Measurements from ENCODE around the gene WNT11. TPM values are rescaled to one million over a fixed set of nuclear protein-coding genes. Genes with fewer than 3 reads are reported as not detected.

The WNT11 gene
- total RNA-seq, 1 donor from 2014 or later = 6.9 TPM

DNA sequence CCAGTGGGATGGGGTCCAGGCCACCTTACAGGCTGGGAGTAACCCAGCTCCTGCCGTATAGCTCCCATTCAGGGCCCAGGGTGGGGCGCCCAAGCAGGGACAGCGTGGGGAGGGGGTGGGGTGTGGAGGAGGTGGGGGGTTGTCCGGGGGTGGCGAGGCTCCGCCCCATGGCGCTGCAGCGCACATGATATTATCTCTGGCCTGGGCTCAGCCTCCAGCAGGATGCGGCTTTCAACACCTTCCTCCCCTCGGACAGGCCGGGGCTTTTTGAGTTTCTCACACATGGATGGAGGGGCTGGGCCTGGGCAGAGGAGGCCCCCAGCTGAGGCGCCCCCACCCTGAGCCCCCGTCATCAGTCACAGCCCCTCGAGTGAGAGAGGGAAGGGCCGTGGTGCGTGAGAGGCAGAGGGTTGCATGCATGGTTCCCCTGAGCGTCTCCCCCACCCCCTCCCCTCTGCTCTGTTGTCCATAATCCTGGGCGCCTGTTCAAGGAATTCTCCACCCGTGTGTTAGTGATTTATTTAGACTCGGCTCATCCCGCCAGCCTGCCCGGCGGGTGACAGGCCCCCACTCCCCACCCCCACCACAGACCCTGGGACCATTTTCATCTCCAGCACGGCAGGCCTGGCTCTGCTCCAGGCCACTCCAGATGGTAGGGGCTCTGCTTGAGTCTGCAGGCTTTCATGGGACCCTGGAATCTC lies 44.9 kb downstream of the WNT11 start:
- H3K36me3 ChIP-seq = no peaks in the 10 kb centered on the region
- TF ChIP-seq POLR2AphosphoS5 (IDR thresholded peaks at IDR 0.05; ENCODE audit: insufficient read depth in 1 of 2, low read depth in 1 of 2) = no peak
- TF ChIP-seq, protein P1, sequence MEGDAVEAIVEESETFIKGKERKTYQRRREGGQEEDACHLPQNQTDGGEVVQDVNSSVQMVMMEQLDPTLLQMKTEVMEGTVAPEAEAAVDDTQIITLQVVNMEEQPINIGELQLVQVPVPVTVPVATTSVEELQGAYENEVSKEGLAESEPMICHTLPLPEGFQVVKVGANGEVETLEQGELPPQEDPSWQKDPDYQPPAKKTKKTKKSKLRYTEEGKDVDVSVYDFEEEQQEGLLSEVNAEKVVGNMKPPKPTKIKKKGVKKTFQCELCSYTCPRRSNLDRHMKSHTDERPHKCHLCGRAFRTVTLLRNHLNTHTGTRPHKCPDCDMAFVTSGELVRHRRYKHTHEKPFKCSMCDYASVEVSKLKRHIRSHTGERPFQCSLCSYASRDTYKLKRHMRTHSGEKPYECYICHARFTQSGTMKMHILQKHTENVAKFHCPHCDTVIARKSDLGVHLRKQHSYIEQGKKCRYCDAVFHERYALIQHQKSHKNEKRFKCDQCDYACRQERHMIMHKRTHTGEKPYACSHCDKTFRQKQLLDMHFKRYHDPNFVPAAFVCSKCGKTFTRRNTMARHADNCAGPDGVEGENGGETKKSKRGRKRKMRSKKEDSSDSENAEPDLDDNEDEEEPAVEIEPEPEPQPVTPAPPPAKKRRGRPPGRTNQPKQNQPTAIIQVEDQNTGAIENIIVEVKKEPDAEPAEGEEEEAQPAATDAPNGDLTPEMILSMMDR (IDR thresholded peaks at IDR 0.05) = no peak
- no peak for TF ChIP-seq POLR2A (IDR thresholded peaks at IDR 0.05)
- H3K4me3 ChIP-seq = peak overlapping the region in 1 of 2 donors; percentile 34
- no peak overlapping the region for H3K27ac ChIP-seq
- no peaks in the 10 kb centered on the region for H3K27me3 ChIP-seq
- no peak for DNase-seq (ENCODE audit: extremely low spot score in 2 of 2)
- intact Hi-C loops (cut with DNase I) = no loop called here
- peaks cover 15% of the 10 kb centered on the region for H3K4me1 ChIP-seq
- no peaks in the 10 kb centered on the region for H3K9me3 ChIP-seq

DNA sequence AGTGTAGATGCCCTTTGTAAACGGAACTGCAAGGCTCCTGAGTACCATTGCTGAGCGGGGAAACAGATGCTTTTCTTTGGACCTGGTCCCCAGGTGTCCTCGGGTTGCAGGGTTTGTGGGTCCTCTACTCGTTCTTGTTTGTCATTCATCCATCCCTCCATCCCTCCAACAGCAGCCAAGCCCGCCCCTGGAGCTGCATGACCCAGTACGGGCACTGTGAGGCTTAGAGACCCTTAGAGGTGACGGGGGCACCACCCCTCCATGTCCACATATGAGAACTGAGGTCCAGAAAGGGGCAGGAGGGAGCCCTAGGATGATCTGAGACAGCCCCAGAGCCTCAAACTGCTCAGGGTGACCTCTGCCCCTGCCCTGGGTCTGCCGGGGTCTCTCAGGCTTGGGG lies 45.4 kb downstream of the WNT11 start:
- no peak overlapping the region for H3K4me3 ChIP-seq
- no peak overlapping the region for H3K27ac ChIP-seq
- intact Hi-C loops (cut with DNase I) = no loop called here
- no peaks in the 10 kb centered on the region for H3K9me3 ChIP-seq
- peaks cover 15% of the 10 kb centered on the region for H3K4me1 ChIP-seq
- no peaks in the 10 kb centered on the region for H3K36me3 ChIP-seq
- TF ChIP-seq, protein P1 (IDR thresholded peaks at IDR 0.05) = no peak
- TF ChIP-seq POLR2A (IDR thresholded peaks at IDR 0.05) (no peak), POLR2AphosphoS5 (IDR thresholded peaks at IDR 0.05; ENCODE audit: insufficient read depth in 1 of 2, low read depth in 1 of 2) (no peak)
- H3K27me3 ChIP-seq = no peaks in the 10 kb centered on the region
- DNase-seq (ENCODE audit: extremely low spot score in 2 of 2) = no peak

DNA sequence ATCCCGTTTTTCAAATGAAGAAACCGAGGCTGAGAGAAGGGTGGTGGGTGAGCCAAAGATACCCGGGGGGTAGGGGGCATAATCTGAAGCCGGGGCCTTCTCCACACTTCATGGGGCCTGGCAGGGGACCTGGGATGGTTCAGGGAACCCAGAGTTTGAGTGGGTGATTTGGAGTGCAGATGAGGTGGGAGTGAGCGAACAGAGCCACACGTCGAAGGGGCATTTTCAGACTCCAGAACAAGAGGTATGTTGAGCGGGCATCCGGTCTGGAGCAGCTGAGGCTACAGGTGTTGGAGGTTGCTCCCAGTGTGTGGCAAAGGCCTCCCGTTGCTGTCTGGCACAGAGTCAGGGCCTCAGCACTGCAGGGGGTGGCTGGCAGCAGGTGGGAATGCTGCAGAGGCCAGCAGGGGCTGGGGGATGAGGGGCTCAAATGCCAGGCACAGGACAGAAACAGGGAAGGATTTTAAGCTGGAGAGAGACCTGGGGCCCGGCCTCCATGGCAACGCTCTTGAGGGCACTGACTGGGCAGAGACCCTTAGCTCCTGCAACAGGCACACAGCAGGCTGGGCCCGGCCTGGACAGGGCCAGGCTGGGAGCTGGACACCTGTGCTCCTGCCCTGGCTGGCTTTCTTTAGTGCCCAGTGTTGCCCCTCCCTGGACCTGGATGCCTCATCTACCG lies 46.2 kb downstream of the WNT11 start:
- no peak for DNase-seq (ENCODE audit: extremely low spot score in 2 of 2)
- TF ChIP-seq POLR2AphosphoS5 (IDR thresholded peaks at IDR 0.05; ENCODE audit: insufficient read depth in 1 of 2, low read depth in 1 of 2) (no peak), POLR2A (IDR thresholded peaks at IDR 0.05) (no peak)
- TF ChIP-seq, protein P1 (IDR thresholded peaks at IDR 0.05) = no peak
- intact Hi-C loops (cut with DNase I) = loop anchor here (10.0 kb wide), 1 partner anchor 1125 kb away; no protein-coding TSS in a partner anchor
- no peaks in the 10 kb centered on the region for H3K9me3 ChIP-seq
- H3K27me3 ChIP-seq = no peaks in the 10 kb centered on the region
- H3K27ac ChIP-seq = no peak overlapping the region
- H3K36me3 ChIP-seq = no peaks in the 10 kb centered on the region
- peaks cover 15% of the 10 kb centered on the region for H3K4me1 ChIP-seq
- no peak overlapping the region for H3K4me3 ChIP-seq

DNA sequence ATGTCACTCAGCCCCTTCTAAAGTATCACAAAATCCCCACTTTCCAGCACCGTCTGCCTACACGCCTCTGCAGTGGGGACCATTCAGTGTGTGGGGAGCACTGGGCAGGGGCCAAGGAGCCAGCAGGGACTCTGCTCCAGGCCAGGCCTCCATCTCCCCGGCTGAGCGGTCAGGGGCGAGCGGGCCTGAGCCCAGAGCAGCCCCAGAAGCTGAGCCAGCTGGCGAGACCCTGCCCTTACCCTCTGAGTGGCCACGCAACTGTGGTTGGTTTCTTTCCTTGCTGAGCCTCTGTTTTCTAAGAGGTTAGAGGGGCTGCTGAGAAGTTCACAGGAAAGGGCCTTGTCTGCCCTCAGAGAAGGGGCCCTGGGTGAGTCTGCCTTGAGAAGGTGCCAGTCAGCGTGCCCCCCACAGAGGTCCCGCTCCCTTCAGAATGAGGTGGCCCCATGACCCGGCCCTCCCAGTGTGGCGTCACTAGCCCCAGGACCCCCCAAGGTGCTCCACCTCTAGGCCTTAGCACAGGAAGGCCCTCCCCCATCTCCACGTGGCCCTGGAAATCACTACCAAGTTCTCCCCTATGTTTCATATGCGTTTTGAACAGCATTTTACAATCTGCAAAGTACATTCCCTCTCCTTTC lies 46.9 kb downstream of the WNT11 start:
- H3K4me1 ChIP-seq = peaks cover 15% of the 10 kb centered on the region
- no peak overlapping the region for H3K27ac ChIP-seq
- TF ChIP-seq POLR2A (IDR thresholded peaks at IDR 0.05) (no peak), POLR2AphosphoS5 (IDR thresholded peaks at IDR 0.05; ENCODE audit: insufficient read depth in 1 of 2, low read depth in 1 of 2) (no peak)
- TF ChIP-seq, protein P1 (IDR thresholded peaks at IDR 0.05) = no peak
- no peaks in the 10 kb centered on the region for H3K9me3 ChIP-seq
- H3K27me3 ChIP-seq = no peaks in the 10 kb centered on the region
- no peak overlapping the region for H3K4me3 ChIP-seq
- DNase-seq (ENCODE audit: extremely low spot score in 2 of 2) = no peak
- intact Hi-C loops (cut with DNase I) = loop anchor here (10.0 kb wide), 1 partner anchor 1125 kb away; no protein-coding TSS in a partner anchor
- H3K36me3 ChIP-seq = no peaks in the 10 kb centered on the region
